ENCODE data around the gene PPFIA4.
"Not testable (repeated sequence)": the region's sequence is repeated elsewhere in the genome, so short reads cannot be mapped to it uniquely, and the experiment has no call there.

The PPFIA4 gene

DNA sequence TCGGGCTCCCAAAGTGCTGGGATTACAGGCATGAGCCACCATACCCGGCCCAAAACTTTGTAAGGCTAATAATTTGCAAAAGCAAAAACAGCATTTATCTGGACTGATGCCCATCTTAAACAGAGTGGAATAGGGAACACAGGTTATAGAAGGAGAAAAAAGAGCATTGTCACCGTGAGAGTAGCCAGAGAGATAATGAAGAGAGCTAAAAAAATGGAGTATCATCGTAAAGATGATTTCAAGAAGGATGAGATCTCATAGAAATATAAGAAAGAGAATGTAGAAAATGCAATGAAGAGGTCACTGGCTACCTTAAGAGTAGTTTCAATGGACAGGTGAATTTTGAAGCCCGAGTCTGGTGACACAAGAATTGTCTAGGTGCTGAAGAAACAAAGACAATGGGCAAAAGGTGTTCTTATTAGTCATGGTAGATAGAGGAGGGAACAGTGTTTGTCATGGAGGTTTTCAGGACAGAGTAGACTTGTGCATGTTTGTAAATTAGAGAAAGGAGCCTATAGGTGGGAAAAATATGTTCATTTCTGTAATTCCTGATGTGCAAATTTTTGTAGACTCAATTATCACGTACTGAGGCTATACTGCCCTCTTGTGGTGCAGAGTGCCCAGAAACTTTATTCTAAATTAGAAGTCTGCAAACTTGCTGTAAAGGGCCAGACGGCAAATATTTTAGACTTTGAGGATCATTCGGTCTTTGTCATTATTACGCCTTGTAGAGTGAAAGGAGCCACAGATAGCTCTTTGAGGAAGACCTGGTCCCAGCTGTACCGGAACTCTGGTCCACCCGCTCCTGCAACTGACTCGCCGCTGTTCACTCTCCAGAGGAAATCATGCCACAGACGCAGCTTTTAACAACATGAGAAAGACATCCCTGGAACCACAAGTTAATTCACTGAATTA lies 27.2 kb upstream of the PPFIA4 start:
- Histone ChIP-seq H3K9me3 (ENCODE audit: control insufficient read depth, insufficient read depth, low read length) (no peaks in the 10 kb centered on the region), H3K27me3 (ENCODE audit: control insufficient read depth, insufficient read depth, low read length) (no peaks in the 10 kb centered on the region), H3K9ac (ENCODE audit: low read depth, low read length) (no peak overlapping the region), H3K4me1 (ENCODE audit: control insufficient read depth, insufficient read depth, low read length) (peaks cover 11% of the 10 kb centered on the region; the same call in 1 of the 2 replicates), H3K36me3 (ENCODE audit: control insufficient read depth, insufficient read depth, low read length) (no peaks in the 10 kb centered on the region), H3K27ac (ENCODE audit: low read depth, low read length) (no peak overlapping the region), H3K4me3 (ENCODE audit: low read depth, low read length) (no peak overlapping the region)

DNA sequence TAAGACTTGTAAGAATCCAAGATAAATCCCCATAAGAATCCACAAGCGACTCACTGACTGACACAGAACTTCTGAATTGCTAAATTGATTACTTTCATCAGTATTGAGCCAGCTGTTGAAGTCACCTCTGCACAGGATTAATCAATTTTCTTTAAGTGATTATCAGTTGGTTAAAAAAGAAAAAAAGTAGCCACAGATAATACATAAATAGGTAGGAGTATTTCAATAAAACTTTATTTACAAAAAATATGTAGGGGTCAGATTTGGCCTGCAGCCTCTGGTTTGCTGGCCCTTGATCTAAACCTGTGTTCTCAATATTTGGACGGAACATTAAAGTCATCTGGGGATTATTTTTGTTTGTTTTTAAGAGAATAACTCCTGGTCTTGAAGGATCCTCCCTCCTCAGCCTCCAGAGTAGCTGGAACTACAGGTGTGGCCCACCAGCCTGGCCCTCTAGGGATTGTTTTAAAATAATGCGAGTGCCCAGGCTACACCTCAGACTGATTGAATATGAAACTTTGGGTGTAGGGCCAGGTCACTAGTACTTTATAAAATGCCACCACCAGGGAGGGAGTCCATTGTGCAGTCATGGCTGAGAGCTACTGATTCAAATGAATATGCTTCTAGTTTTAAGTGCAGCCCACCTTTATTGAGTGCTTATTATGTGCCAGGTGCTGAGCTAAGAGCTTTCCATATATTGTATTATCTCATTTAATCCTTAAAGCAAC lies 25.9 kb upstream of the PPFIA4 start:
- Histone ChIP-seq H3K4me1 (ENCODE audit: control insufficient read depth, insufficient read depth, low read length) (peaks cover 17% of the 10 kb centered on the region; the same call in 1 of the 2 replicates), H3K27ac (ENCODE audit: low read depth, low read length) (no peak overlapping the region), H3K4me3 (ENCODE audit: low read depth, low read length) (no peak overlapping the region), H3K9ac (ENCODE audit: low read depth, low read length) (no peak overlapping the region), H3K27me3 (ENCODE audit: control insufficient read depth, insufficient read depth, low read length) (no peaks in the 10 kb centered on the region), H3K9me3 (ENCODE audit: control insufficient read depth, insufficient read depth, low read length) (no peaks in the 10 kb centered on the region), H3K36me3 (ENCODE audit: control insufficient read depth, insufficient read depth, low read length) (no peaks in the 10 kb centered on the region)

DNA sequence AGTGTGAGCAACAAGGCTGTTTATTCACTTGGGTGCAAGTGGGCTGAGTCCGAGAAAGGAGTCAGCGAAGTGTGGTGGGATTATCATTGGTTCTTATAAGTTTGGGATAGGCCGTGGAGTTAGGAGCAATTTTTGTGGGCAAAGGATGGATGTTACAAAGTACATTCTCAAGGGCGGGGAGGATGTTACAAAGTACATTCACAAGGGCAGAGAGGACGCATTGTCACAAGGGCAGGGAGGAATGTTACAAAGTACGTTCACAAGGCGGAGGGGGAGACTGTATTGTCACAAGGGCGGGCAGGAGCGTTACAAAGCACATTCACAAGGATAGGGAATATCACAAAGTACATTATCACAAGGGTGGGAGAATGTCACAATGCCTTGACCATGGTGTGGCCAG lies 24.3 kb upstream of the PPFIA4 start:
- H3K27ac ChIP-seq (ENCODE audit: low read depth, low read length) = no peak overlapping the region
- peaks cover 20% of the 10 kb centered on the region for H3K4me1 ChIP-seq (ENCODE audit: control insufficient read depth, insufficient read depth, low read length)
- no peak overlapping the region for H3K4me3 ChIP-seq (ENCODE audit: low read depth, low read length)
- no peaks in the 10 kb centered on the region for H3K9me3 ChIP-seq (ENCODE audit: control insufficient read depth, insufficient read depth, low read length)
- no peaks in the 10 kb centered on the region for H3K36me3 ChIP-seq (ENCODE audit: control insufficient read depth, insufficient read depth, low read length)
- H3K27me3 ChIP-seq (ENCODE audit: control insufficient read depth, insufficient read depth, low read length) = no peaks in the 10 kb centered on the region
- H3K9ac ChIP-seq (ENCODE audit: low read depth, low read length) = no peak overlapping the region

DNA sequence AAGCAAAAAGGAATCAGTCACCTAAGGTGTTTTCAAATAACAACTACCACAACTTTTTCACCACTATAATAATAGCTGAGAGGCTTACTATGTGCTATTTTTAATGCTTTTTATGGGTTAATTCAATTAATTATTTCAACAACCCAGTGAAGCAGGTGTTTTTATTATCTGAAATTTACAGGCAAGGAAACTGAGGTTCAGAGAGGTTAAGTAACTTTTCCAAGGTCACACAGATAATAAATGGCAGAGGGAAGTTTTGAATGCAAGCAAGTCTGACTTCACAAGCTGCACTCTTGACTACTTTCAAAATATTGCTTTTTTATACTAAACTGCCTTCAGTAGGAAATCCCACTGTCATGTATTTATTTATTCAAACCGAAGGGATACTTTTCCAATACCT lies 23.3 kb upstream of the PPFIA4 start:
- Histone ChIP-seq H3K9me3 (ENCODE audit: control insufficient read depth, insufficient read depth, low read length) (no peaks in the 10 kb centered on the region), H3K9ac (ENCODE audit: low read depth, low read length) (no peak overlapping the region), H3K27ac (ENCODE audit: low read depth, low read length) (no peak overlapping the region), H3K36me3 (ENCODE audit: control insufficient read depth, insufficient read depth, low read length) (no peaks in the 10 kb centered on the region), H3K4me1 (ENCODE audit: control insufficient read depth, insufficient read depth, low read length) (peaks cover 20% of the 10 kb centered on the region), H3K4me3 (ENCODE audit: low read depth, low read length) (no peak overlapping the region), H3K27me3 (ENCODE audit: control insufficient read depth, insufficient read depth, low read length) (no peaks in the 10 kb centered on the region)

DNA sequence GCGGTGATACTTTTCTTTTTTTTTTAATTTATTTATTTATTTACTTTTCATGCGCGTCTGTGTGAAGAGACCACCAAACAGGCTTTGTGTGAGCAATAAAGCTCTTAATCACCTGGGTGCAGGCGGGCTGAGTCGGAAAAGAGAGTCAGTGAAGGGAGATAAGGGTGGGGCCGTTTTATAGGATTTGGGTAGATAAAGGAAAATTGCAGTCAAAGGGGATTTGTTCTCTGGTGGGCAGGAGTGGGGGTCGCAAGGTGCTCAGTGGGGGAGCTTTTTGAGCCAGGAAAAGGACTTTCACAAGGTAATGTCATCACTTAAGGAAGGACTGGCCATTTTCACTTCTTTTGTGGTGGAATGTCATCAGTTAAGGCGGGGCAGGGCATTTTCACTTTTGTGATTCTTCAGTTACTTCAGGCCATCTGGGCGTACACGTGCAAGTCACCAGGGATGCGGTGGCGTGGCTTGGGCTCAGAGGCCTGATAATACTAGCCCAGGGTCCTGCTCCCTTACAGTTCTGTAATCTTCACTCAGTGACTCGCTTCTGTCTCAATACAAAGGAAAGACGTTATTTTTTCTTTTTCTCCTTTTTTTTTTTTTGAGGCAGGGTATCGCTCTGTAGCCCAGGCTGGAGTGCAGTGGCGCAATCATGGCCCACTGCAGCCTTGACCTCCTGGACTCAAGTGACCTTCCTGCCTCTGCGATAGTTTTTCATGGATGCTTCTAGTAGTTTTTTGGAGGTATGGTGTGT lies 20.7 kb upstream of the PPFIA4 start:
- H3K27ac ChIP-seq (ENCODE audit: low read depth, low read length) = peak overlapping the region; percentile 76
- H3K4me1 ChIP-seq (ENCODE audit: control insufficient read depth, insufficient read depth, low read length) = peaks cover 17% of the 10 kb centered on the region
- H3K9ac ChIP-seq (ENCODE audit: low read depth, low read length) = peak overlapping the region; percentile 84
- peaks cover 21% of the 10 kb centered on the region for H3K36me3 ChIP-seq (ENCODE audit: control insufficient read depth, insufficient read depth, low read length)
- not testable (repeated sequence) for H3K9me3 ChIP-seq (ENCODE audit: control insufficient read depth, insufficient read depth, low read length); H3K27me3 ChIP-seq (ENCODE audit: control insufficient read depth, insufficient read depth, low read length)
- peak overlapping the region; percentile 96 for H3K4me3 ChIP-seq (ENCODE audit: low read depth, low read length)

DNA sequence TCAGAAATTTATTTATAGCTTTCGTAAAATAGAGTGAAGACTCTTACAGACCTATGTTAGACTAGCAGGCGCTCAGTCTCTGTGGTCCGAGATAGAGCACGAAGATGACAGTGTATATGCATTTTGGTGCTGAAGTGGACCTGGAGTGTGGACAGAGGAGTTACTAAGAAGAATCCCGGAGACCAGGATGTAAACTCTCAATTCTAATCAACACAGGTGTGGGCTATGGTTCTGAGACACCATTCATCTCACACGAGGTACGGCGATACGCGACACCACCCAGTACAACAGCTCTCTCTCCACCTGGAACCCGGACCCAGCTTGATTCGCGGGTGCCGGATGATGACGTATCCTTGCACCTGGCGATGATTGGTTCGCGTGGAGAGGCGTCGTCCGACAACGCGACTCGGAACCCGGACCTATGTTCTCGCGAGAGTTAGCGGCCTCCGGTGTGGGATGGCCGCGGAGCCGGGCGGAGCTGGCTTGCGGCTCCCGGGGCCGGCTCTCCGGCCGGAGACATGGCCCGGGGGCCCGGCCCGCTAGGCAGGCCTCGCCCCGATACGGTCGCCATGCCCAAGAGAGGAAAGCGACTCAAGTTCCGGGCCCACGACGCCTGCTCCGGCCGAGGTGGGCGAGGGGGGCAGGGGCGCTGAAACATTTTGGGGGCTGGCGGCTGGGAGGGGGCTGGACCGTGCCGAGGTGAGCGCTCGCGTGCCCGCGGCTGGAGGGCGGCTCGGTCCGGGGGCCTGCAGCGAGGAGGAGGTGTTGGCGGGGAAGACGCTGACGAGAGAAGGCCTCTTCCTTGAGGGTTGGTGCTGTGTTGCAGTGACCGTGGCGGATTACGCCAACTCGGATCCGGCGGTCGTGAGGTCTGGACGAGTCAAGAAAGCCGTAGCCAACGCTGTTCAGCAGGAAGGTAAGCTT lies 19.1 kb upstream of the PPFIA4 start, which contains the start of gene TMEM183A:
Gene TMEM183A, plus strand, starts transcription at position 427 of the 924 bp plus-strand sequence. Its CDS starts 92 bp downstream, at position 519.
- Histone ChIP-seq H3K4me1 (ENCODE audit: control insufficient read depth, insufficient read depth, low read length) (peaks cover 17% of the 10 kb centered on the region), H3K36me3 (ENCODE audit: control insufficient read depth, insufficient read depth, low read length) (peaks cover 37% of the 10 kb centered on the region), H3K9me3 (ENCODE audit: control insufficient read depth, insufficient read depth, low read length) (no peaks in the 10 kb centered on the region), H3K9ac (ENCODE audit: low read depth, low read length) (peak within 1 kb of the TSS; percentile 99), H3K4me3 (ENCODE audit: low read depth, low read length) (peak within 1 kb of the TSS; percentile 96), H3K27me3 (ENCODE audit: control insufficient read depth, insufficient read depth, low read length) (no peaks in the 10 kb centered on the region), H3K27ac (ENCODE audit: low read depth, low read length) (peak within 1 kb of the TSS; percentile 97)

DNA sequence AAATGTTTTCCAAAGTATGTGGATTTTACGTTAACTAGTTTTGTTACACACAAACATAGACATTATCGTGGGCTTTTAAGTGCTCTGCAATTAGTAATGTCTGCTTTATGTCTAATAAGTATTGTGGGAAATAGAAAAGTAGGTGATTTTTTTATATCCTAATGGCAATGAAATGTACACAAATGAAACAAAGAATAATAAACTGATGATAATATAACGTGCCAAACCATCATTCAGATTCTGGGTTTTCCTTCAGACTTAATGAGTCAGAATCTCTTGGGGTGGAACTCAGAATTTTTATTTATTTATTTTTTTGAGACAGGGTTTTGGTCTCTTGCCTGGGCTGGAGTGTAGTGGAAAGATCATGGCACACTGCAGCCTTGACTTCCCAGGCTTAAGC lies 17.1 kb upstream of the PPFIA4 start:
- peaks cover 56% of the 10 kb centered on the region for H3K36me3 ChIP-seq (ENCODE audit: control insufficient read depth, insufficient read depth, low read length)
- no peak overlapping the region for H3K4me3 ChIP-seq (ENCODE audit: low read depth, low read length)

DNA sequence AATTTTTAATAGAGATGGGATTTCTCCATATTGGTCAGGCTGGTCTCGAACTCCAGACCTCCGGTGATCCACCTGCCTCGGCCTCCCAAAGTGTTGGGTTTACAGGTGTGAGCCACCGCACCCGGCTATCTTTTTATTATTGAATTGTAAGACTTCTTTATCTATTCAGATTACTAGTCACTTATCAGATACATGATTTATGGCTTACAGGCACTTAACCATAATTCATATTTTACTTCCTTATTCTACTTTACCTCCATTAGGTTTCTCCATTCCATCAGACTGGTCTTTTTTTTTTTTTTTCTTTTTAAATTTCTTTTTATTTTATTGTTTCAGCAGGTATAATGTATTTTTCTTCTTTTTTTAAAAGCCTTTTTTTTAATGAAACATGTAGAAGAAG lies 14.7 kb upstream of the PPFIA4 start:
- Histone ChIP-seq H3K4me1 (ENCODE audit: control insufficient read depth, insufficient read depth, low read length) (no peaks in the 10 kb centered on the region), H3K36me3 (ENCODE audit: control insufficient read depth, insufficient read depth, low read length) (peaks cover 80% of the 10 kb centered on the region), H3K9me3 (ENCODE audit: control insufficient read depth, insufficient read depth, low read length) (no peaks in the 10 kb centered on the region), H3K27me3 (ENCODE audit: control insufficient read depth, insufficient read depth, low read length) (no peaks in the 10 kb centered on the region), H3K9ac (ENCODE audit: low read depth, low read length) (no peak overlapping the region), H3K27ac (ENCODE audit: low read depth, low read length) (no peak overlapping the region), H3K4me3 (ENCODE audit: low read depth, low read length) (no peak overlapping the region)

More for the DNA sequence above, 17.1 kb upstream of the PPFIA4 start:
- H3K9me3 ChIP-seq (ENCODE audit: control insufficient read depth, insufficient read depth, low read length) = no peaks in the 10 kb centered on the region
- H3K9ac ChIP-seq (ENCODE audit: low read depth, low read length) = no peak overlapping the region
- peaks cover 17% of the 10 kb centered on the region for H3K4me1 ChIP-seq (ENCODE audit: control insufficient read depth, insufficient read depth, low read length)
- no peak overlapping the region for H3K27ac ChIP-seq (ENCODE audit: low read depth, low read length)
- H3K27me3 ChIP-seq (ENCODE audit: control insufficient read depth, insufficient read depth, low read length) = no peaks in the 10 kb centered on the region

DNA sequence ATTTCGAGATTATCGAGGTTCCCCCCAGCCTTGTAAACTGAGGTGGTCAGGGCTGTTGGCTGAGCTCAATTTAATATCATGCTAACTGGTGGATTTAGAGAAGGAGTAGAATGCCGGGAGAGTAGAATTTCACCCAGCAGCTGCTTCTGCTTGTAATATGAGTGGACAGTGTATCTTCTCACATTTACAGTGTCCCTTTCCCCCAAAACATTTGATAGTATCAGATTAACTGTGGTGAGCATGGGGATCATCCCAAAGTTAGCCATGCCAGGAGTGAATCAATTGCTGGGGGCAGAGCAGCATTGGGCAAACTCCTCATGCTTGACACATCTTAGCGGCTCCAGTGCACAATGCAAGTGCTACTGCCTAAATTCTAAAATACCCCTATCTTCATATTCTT lies 9.2 kb upstream of the PPFIA4 start:
- Histone ChIP-seq H3K27ac (ENCODE audit: low read depth, low read length) (no peak overlapping the region), H3K9ac (ENCODE audit: low read depth, low read length) (no peak overlapping the region)

DNA sequence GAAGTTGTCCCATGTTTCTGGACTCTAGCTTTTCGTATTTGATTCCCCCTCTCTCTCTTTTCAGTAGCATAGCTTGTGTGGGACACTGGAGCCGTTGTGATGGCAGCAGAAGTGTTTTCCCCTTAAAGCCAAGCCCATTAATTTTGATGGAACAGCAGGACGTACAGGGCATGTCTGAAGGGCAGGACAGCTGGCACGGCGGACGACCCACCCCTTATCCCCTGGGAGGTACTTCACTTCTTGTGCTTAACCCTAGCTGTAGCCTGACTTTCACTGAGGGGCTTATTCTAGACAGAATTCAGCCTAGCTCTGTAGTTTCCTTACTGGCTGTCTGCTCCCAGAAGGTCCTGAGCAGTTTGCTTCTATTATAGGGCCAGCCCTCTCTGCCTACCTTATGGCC lies 8.6 kb upstream of the PPFIA4 start:
- Histone ChIP-seq H3K27ac (ENCODE audit: low read depth, low read length) (no peak overlapping the region), H3K27me3 (ENCODE audit: control insufficient read depth, insufficient read depth, low read length) (no peaks in the 10 kb centered on the region)

More for the DNA sequence above, 9.2 kb upstream of the PPFIA4 start:
- Histone ChIP-seq H3K4me3 (ENCODE audit: low read depth, low read length) (no peak overlapping the region), H3K36me3 (ENCODE audit: control insufficient read depth, insufficient read depth, low read length) (peaks cover 99% of the 10 kb centered on the region), H3K4me1 (ENCODE audit: control insufficient read depth, insufficient read depth, low read length) (no peaks in the 10 kb centered on the region), H3K9me3 (ENCODE audit: control insufficient read depth, insufficient read depth, low read length) (no peaks in the 10 kb centered on the region), H3K27me3 (ENCODE audit: control insufficient read depth, insufficient read depth, low read length) (no peaks in the 10 kb centered on the region)

More for the DNA sequence above, 8.6 kb upstream of the PPFIA4 start:
- no peak overlapping the region for H3K4me3 ChIP-seq (ENCODE audit: low read depth, low read length)
- peaks cover 98% of the 10 kb centered on the region for H3K36me3 ChIP-seq (ENCODE audit: control insufficient read depth, insufficient read depth, low read length)
- no peaks in the 10 kb centered on the region for H3K9me3 ChIP-seq (ENCODE audit: control insufficient read depth, insufficient read depth, low read length)
- H3K9ac ChIP-seq (ENCODE audit: low read depth, low read length) = no peak overlapping the region
- H3K4me1 ChIP-seq (ENCODE audit: control insufficient read depth, insufficient read depth, low read length) = no peaks in the 10 kb centered on the region
